HepG2 (cell line): ENCODE results near the gene ATXN2.

ENCODE experiments used
- CTCF ChIP-seq: sonication (generic); formaldehyde crosslinking; IDR thresholded peaks from 2 replicates; pipeline ENCODE4 v1.5.0; 2020; ENCODE audit warnings: mild to moderate bottlenecking, missing genetic modification reagents, moderate library complexity
- FOXP1 ChIP-seq, 2 experiments: fragments of 450-650 bp in 1 of 2; IDR thresholded peaks; 2 replicates each; pipeline ENCODE4 v1.6.1; 2017 to 2018; ENCODE audit warnings: antibody characterized with exemption in 1 of 2
- GABPA ChIP-seq, 2 experiments: IDR thresholded peaks; 2 replicates each; pipeline ENCODE4 v1.6.1; 2011 to 2016; ENCODE audit warnings: low read depth in 2 of 2, low read length in 1 of 2, missing biosample characterization in 1 of 2, missing genetic modification characterization in 1 of 2
- GMEB1 ChIP-seq: sonication (generic); formaldehyde crosslinking; IDR thresholded peaks from 2 replicates; pipeline ENCODE4 v1.5.1; 2020; ENCODE audit warnings: missing genetic modification reagents, mild to moderate bottlenecking, borderline replicate concordance
- KDM6A ChIP-seq: IDR thresholded peaks from 2 replicates; pipeline ENCODE4 v1.6.1; 2016; ENCODE audit warnings: low read depth
- MIXL1 ChIP-seq: IDR thresholded peaks from 2 replicates; pipeline ENCODE4 v1.6.1; 2016
- NR2F6 ChIP-seq, 2 experiments: IDR thresholded peaks; 2 replicates each; pipeline ENCODE4 v1.6.1; 2016; ENCODE audit warnings: antibody characterized with exemption in 1 of 2, mild to moderate bottlenecking in 1 of 2
- POLR2A ChIP-seq, 2 experiments: IDR thresholded peaks; 2 replicates each; pipeline ENCODE4 v1.6.1; 2011; ENCODE audit warnings: low read depth in 2 of 2, low read length in 2 of 2, mild to moderate bottlenecking in 1 of 2, moderate library complexity in 1 of 2; ENCODE audit not compliant: insufficient read depth in 1 of 2
- TOPORS ChIP-seq: sonication (generic); formaldehyde crosslinking; IDR thresholded peaks from 2 replicates; pipeline ENCODE4 v1.8.0; 2023; ENCODE audit warnings: mild to moderate bottlenecking, missing genetic modification reagents
- UBTF ChIP-seq: sonication (generic); formaldehyde crosslinking; IDR thresholded peaks from 2 replicates; pipeline ENCODE4 v1.4.0; 2020; ENCODE audit warnings: mild to moderate bottlenecking, missing genetic modification reagents
- ZBTB43 ChIP-seq: sonication (generic); formaldehyde crosslinking; conservative IDR thresholded peaks from 2 replicates; pipeline ENCODE4 v1.4.0; 2020; ENCODE audit warnings: missing genetic modification reagents
- ZNF547 ChIP-seq: sonication (generic); formaldehyde crosslinking; IDR thresholded peaks from 2 replicates; pipeline ENCODE4 v1.5.1; 2020; ENCODE audit warnings: mild to moderate bottlenecking, missing genetic modification reagents

- TF ChIP-seq ZNF547 (CRISPR knock-in tag) (no peak), ZBTB43 (CRISPR knock-in tag) (no peak), FOXP1 (IDR thresholded peaks at IDR 0.05) (no peak), FOXP1 (CRISPR knock-in tag; IDR thresholded peaks at IDR 0.05) (no peak), CTCF (no peak), UBTF (no peak), KDM6A (no peak), POLR2A (IDR thresholded peaks at IDR 0.05; ENCODE audit: insufficient read depth in 1 of 2, low read depth in 2 of 2, low read length in 2 of 2) (no peak), TOPORS (CRISPR knock-in tag) (no peak), NR2F6 (IDR thresholded peaks at IDR 0.05) (no peak), NR2F6 (CRISPR knock-in tag; IDR thresholded peaks at IDR 0.05) (no peak), MIXL1 (CRISPR knock-in tag) (no peak), GABPA (IDR thresholded peaks at IDR 0.05; ENCODE audit: low read depth, low read length) (no peak), GABPA (CRISPR knock-in tag; IDR thresholded peaks at IDR 0.05; ENCODE audit: low read depth) (no peak), GMEB1 (no peak)
Observed at GRCh38 chr12:111585690-111586089, 13.4 kb downstream of the ATXN2 start.
